HG02973 (cell line): ENCODE results near the gene C1orf53.
"Not testable (repeated sequence)": the region's sequence is repeated elsewhere in the genome, so short reads cannot be mapped to it uniquely, and the experiment has no call there.

Experiments used
- ATAC-seq: cut with Tn5 transposase; IDR thresholded peaks from one replicate; pipeline ENCODE4 v1.9.1; 2021; ENCODE audit warnings: moderate library complexity; ENCODE audit not compliant: unreplicated experiment

The C1orf53 gene

DNA sequence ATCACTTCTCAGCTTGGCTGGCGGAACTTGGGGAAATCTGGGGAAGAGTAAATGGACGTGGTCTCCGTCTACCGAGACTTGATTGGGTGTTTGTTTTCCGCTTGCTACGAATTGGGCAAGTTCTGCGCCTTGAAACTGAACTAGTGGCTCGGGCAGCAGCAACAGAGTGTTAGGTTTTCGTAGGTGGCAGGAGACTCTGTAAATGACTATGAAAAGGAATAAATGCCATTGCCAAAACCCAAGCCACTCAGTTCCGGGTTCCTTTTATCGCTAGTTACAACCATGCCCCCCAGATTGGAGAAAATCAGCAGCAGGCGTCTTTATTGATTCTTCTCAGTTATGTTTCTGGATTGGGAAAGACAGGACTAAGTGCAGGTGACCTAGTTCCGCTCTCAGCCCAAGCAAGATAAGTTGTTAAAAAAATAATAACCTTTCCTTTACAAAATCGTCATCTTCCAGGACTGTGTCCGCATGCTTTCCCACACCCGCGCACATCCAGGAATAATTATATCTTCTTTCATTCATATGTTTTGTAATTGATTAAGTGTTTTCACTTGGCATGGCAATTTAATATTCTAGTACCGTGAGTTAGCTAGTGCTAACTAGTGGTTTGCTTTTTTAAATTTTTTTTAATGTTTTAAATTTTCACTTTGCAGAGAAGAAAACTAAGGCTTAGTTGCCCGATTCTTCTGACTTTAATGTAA, 18.1 kb downstream of the C1orf53 start:
- ATAC-seq = no peak

DNA sequence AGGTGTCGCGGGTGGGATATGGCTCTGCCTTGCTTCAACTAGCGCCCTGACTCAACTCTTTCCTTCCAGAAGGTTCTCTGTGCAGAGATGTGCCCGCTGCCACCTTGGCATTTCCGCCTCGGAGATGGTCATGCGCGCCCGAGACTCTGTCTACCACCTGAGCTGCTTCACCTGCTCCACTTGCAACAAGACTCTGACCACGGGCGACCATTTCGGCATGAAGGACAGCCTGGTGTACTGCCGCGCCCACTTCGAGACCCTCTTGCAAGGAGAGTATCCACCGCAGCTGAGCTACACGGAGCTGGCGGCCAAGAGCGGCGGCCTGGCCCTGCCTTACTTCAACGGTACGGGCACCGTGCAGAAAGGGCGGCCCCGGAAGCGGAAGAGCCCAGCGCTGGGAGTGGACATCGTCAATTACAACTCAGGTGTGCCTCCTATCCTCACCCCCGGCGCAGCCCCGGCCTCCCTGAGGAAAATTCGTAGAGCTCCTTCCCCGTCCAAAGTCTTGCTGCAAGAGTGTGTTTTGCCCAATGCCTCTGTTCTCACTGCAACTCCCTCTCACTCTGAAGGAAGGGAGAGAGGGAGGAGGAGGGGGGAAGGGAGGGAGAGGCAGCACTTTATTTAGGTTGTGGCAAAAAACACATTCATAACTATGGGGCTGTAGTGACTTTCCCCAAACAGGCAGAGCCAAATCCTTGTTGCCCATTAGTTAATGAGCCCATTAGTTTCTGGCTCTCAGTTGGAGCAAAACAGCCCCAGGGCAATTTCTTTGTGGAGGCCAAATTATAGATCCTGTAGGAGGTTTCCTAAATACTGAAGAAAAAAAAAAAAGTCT, 19.0 kb downstream of the C1orf53 start:
- ATAC-seq = no peak

DNA sequence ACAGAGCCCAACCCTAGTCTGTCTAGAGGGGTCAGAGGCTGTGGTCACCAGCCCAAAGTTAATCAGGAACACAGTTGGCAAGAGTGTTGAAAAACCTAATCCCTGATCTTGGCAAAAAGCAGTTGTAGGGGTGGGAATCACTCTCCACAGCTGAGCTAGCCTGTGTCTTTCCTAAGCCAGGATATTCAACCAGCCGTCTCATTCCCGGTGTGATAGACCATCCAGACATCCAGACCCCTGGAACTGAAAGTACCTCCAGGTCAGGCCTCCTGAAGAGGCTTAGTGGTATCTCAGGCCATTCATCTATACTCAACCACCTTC, 19.6 kb downstream of the C1orf53 start:
- ATAC-seq = no peak

DNA sequence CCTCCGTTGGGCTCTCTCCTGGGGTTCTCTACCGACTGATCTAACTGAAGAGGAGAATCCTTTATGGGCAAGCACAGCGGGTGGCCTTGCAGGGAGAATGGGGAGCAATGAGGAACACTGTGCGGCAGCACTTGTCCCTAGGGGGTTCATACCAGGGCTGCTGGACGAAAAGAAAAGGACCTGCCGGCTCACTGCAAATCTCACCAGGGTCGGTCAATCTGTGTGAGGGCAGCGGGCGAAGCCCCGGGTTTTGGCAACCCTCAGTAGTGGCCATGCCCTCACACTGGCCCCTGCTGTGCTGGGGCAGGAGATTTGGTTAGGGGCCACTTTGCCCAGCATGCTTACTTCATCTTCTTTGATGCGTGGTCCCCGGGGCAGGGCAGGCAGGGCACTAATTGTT, 20.6 kb downstream of the C1orf53 start:
- no peak for ATAC-seq

DNA sequence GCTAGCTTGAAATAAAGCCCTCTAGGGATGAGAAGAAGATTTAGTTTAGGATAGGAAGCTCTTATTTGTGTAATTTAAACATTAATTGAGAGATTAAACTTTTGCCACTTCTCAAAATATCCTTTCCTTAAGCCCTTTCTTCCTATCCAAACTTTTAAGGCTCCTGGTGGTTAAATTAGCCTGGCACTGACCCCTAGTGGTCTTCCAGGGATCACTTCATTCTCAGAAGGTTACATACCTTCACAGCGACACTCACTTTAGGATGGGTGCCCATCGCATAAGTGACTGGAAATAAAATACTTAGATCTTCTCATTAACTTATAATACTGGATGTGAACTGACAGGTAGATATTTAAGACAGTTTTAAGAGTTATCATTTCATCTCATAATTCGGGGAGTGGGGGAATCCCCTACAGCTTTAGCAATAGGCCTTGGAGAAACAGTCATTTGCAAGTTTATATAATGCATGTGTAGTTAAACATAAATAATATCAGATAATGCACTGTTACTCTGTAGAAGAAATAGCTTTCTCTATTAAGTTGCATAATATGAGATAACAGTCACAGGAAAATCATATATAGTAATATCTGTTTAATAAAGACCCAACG, 22.2 kb downstream of the C1orf53 start:
- peak; percentile 72 for ATAC-seq

DNA sequence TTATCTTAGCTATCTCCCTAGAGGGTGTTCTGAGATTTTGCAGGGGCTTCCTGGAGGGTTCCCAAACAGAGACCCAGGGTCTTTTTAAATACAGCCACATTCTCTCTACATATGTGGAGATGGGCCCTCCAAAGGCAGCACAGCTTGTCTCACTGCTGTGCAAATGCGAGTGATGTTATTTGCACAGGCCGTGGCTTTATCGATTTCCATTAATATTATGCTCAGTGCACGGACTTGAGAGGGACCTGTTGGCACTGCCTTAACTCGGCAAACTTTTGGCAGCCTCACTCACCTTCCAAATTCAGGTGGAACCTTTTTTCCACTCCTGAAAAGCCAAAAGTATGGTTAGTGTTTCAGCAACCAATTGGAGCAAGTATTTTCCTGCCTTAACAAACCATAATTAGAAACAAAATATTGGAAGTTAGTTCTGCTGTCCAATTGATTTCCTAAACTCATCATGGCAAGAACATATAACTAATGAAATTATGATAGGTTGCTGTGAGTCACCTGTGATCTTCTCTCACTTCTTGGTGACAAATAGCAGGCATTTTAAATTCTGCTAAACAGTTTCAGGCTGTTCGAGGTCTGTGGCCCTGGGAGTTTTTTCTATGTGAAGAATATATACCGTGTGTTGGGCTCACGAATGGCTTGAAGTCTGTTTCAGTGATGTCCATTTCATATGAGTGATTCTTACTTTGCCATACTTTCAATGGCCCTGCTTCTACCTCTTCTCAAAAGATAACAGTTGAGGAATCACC, 25.7 kb downstream of the C1orf53 start:
- ATAC-seq = no peak

DNA sequence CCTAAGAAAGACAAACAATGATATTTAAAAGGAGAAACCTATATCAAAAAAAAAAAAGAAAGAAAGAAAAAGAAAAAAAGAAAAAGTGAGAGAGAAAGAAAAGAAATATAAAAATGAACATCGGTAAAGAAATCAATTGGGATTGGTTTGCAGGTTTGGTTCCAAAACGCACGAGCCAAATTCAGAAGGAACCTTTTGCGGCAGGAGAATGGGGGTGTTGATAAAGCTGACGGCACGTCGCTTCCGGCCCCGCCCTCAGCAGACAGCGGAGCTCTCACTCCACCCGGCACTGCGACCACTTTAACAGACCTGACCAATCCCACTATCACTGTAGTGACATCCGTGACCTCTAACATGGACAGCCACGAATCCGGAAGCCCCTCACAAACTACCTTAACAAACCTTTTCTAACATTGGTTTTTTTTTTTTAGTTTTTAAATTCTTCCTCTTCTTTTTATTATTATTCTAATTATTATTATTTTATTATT, 26.5 kb downstream of the C1orf53 start:
- no peak for ATAC-seq

DNA sequence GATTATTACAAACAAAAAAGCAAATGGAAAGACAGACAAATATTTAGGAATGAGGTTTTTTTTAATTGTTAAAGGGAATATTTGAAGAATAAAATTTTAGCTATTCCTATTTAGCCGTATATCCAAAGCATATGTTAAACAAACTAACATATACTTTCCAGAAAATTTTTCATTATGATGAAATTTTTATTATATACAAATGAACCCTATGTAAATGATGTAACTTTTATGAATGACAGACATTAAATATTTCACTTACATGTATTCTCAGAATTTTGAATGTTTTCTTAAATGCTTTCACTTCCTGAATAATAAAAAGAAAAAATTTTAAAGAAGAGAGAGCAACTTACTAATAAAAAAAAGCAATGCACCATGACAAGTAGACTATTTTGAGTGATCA, 30.6 kb downstream of the C1orf53 start:
- ATAC-seq = no peak

DNA sequence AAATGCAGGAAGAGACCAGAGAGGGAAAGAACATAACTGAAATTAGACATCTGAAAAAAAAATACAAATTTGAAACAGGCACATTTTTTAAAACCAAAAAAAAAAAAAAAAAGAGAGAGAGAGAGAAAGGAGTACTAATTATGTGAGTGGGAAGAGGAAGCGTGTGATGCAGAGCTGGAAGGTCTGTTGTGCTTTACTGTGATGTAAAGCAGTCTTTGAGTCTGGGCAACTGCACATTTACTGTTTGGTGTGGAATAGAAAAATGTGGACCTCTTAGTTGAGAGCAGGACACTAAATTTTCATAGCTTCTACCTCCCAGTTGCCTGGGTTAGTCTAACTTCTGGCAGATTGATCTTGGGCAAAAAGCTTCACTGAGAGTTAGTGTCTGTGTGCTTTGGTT, 31.2 kb downstream of the C1orf53 start:
- no peak for ATAC-seq

DNA sequence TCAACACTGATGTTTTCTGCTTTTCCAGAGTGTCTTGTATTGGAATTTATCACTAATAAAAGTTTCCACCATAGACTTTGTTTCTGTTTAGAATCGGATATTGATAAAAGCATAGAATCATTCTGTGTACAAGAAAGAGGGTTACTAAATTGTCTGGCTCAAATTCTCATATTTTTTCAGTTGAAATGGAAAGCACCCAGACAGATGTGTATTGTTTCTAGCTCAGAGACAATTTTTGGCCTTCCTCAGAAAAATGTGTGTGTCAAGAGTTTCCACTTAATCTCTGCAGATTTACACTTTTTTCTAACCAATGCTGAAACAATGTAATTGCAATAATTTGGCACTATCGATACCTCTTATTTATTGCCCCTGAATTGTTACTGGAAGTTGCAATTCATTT, 35.0 kb downstream of the C1orf53 start:
- ATAC-seq = no peak

DNA sequence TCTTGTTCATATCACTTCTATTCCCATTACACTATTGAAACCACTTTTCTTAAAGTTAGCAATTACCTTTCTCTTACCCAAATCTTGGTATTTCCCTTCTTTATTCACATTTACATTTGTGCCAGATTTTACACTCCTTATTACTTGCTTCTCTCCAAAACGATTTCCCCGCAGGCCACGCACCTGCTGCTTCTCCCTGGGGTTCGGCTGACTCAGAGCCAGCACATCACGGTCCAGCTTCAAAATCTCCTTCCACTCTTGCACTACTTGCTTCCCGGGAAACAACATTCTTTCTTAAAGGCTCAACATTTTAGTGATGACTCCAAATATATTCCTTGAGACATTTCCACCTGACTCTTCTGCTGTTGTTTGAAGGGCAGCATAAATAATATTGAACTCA, 35.5 kb downstream of the C1orf53 start:
- no peak for ATAC-seq

DNA sequence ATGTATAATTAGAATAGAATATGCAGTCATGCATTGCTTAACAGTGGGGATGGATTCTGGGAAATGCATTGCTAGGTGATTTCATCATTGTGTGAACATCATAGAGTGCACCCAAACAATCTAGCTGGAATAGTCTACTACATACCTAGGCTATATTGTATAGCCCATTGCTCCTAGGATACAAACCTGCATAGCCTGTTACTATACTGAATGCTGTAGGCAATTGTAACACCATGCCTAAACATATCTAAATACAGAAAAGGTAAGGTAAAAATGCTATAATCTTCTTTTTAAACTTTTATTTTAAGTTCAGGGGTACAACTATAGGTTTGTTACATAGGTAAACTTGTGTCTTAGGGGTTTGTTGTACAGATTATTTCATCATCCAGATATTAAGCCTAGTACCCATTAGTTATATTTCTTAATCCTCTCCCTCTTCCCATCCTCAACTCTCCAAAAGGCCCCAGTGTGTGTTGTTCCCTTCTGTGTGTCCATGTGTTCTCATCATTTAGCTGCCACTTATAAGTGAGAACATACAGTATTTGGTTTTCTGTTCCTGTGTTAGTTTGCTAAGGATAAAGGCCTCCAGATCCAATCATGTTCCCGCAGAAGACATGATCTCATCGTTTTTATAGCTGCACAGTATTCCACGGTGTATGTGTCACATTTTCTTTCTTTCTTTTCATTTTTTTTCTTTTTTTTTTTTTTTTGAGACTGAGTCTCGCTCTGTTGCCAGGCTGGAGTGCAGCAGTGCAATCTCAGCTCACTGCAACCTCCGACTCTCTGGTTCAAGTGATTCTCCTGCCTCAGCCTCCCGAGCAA, 36.9 kb downstream of the C1orf53 start:
- ATAC-seq = not testable (repeated sequence)

DNA sequence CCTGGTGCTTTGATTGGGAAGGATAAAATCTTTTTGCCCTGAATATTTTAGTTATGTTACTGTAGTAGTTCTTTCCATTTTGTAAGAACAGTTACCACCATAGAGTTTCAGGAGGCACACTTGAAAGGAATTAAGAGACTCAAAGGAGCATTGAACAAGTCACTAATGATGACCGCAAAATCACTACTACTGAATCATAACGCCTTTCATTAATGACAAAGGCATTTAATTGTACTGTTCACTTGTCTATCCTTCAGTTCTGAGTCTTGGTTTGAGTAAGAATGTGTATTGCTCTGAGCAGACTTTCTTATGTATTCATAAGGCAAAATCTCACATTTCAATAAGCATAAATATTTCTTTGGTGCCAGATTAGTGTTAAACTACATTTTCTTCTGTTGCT, 39.6 kb downstream of the C1orf53 start:
- no peak for ATAC-seq

DNA sequence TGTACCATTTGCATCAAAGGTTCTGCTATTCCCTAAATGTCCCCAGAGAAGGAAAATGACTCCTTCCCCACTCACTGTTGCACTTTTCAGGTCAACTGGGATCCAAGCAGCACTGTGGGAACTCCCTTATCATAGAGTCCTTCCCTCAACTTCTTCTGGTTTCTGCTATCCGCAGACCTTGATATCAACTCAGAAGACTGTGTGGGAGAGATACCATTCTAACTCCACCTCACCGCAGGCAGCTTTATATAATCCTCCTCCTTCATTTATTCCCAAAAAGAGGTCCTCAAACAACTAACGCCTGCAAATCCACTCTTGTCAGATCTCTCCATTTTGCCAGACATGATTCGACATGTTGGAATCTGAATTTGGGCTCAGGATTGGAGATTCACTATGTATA, 42.1 kb downstream of the C1orf53 start:
- ATAC-seq = no peak

DNA sequence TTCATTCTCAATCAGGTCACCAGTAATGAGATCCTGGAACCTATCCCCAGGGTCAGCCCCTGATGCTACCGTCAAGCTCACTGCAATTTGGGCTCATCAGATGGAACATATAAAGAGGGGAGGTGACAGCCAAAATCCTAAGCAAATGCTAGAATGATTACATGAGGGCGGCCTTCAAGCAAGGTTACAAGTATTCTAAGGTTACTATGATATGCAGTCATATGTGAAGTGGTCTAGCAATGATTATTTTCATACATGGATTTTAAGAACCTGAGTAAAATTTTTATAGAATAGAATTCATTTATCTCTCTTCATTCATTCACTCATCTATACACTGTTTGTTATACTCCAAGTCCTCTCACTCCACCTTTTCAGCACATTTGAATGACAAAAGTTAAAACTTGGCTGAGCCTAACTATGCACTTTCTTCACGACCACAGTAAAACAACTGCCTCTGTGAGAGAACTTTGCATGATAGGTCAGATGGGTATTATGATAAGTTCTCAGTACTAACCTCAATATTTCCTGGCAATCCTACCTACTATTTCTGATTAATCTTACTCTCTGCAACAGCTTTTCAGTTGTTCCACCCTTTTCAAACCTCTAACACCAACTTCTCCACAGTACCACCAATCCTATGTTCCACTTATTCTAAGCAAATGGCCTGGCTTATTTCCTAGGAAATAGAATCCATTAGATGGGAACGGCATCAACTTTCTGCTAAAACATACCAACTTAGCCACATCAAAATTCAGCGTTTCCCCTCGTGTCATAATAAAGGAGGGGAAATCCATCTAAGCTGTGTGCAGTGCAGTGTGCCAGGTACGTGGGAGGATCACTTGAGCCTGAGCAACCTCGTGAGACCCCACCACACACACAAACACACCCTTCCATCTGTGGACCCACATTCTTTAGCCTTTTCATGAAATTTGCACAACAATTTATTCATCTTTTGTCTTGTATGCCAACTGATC, 46.8 kb downstream of the C1orf53 start:
- ATAC-seq = no peak

DNA sequence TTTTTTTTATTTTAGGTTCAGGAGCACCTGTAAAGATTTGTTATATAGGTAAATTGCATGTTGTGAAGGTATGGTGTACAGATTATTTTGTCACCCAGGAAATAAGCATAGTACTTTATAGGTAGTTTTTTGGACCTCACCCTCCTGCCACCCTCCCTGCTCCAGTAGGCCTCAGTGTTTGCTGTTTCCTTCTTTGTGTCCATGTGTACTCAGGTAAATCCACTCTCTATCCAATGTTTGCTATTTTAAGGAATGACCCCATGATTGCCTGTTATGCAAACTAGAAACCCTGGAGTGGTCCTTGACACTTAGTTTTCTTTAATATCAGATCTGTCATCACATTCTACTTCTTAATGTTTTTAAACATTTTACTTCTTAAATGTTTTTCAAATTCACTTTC, 48.7 kb downstream of the C1orf53 start:
- ATAC-seq = no peak

DNA sequence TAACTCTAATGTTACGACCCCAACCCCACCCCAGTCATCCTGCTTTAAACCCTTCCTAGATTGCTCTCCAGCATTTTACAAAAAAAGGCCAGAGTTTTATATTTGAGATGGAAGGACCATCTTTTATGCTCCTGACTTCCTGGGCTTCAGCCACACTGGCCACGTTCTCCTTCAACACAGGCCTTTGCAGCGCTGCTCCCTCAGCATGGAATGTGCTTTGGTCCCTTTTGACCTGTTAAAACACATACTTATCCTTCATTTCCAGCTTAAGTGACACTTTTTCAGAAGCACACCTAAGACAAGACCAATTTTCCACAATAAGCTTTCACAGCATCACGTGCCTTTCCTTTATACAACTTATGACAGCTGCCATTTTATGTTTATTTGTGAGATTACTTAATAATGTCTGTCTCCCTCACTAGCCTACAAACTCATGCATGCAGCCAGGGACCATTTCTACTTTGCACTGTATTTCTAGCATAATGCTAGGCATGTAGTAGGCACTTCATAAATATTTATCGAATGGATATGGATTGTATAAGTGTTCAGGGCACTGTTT, 49.3 kb downstream of the C1orf53 start:
- no peak for ATAC-seq

DNA sequence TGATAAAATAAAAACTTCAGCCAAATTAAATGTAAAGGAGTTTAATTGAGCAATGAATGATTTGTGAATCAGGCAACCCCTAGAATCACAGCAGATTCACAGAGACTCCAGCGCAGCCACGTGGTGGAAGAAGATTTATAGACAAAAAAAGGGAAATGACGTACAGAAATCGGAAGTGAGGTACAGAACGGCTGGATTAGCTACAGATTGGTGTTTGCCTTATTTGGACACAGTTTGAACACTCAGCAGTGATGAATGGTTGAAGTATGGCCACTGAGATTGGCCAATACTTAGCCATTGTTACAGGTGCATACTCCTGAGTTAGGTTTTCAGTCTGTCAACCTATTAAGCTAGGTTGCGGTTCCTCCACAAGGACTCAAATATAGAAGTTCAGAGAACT, 51.0 kb downstream of the C1orf53 start:
- ATAC-seq = not testable (repeated sequence)
